IMR-90 (cell line): ENCODE measurements around the gene PXT1. TPM values are rescaled to one million over a fixed set of nuclear protein-coding genes. Genes with fewer than 3 reads are reported as not detected.

Experiments used
- ATAC-seq: fragments of 200-7000 bp; cut with Tn5 transposase; 2 replicates; pipeline ENCODE4 v1.9.1; 2020; ENCODE audit warnings: low read depth, mild to moderate bottlenecking, moderate library complexity
- BruUV-seq: library from RNA; stranded (reverse); fragments of 400-500 nt; replicated peaks from 2 replicates; lab custom pipeline; 2021; lab: Mats Ljungman, UMichigan
- CTCF ChIA-PET: fragments of 300-600 bp; formaldehyde crosslinking; extraction: SDS; loops from one replicate; lab custom pipeline; 2021; ENCODE audit warnings: antibody characterized with exemption; lab: Yijun Ruan, JAX
- POLR2A ChIA-PET: fragments of 300-600 bp; sonication (Branson Sonifier 250); formaldehyde crosslinking; loops from one replicate; lab custom pipeline; 2022; ENCODE audit warnings: antibody characterized with exemption; ENCODE audit not compliant: unreplicated experiment; lab: Charles Lee
- DNase-seq: peaks from one replicate; pipeline ENCODE4 v3.0.0; 2013
- H2AFZ ChIP-seq: replicated peaks from 2 replicates; pipeline ENCODE3; 2013; ENCODE audit warnings: low read length, mild to moderate bottlenecking; ENCODE audit not compliant: poor library complexity
- H2AK5ac ChIP-seq: 2 replicates; pipeline ENCODE4 v1.6.1; 2013; ENCODE audit warnings: low read depth, low read length, inconsistent platforms
- H2AK9ac ChIP-seq: replicated peaks from 2 replicates; pipeline ENCODE3; 2013; ENCODE audit warnings: mild to moderate bottlenecking, low read depth, low read length, moderate library complexity; ENCODE audit not compliant: poor library complexity
- H2BK120ac ChIP-seq: 2 replicates; pipeline ENCODE4 v1.6.1; 2013; ENCODE audit warnings: low read depth, low read length, inconsistent platforms
- H2BK15ac ChIP-seq: 3 replicates; pipeline ENCODE4 v1.6.1; 2013; ENCODE audit warnings: low read depth, low read length, inconsistent platforms
- H2BK20ac ChIP-seq: 2 replicates; pipeline ENCODE4 v1.6.1; 2013; ENCODE audit warnings: low read depth, mild to moderate bottlenecking, inconsistent platforms, low read length, moderate library complexity
- H2BK5ac ChIP-seq: 2 replicates; pipeline ENCODE4 v1.6.1; 2013; ENCODE audit warnings: mild to moderate bottlenecking, low read depth, low read length, inconsistent platforms; ENCODE audit not compliant: poor library complexity, severe bottlenecking
- H3K14ac ChIP-seq: replicated peaks from 2 replicates; pipeline ENCODE4 v1.6.1; 2013; ENCODE audit warnings: low read depth, low read length, inconsistent platforms
- H3K18ac ChIP-seq: 2 replicates; pipeline ENCODE4 v1.6.1; 2013; ENCODE audit warnings: low read depth, low read length, control low read depth
- H3K23ac ChIP-seq: 2 replicates; pipeline ENCODE4 v1.6.1; 2013; ENCODE audit warnings: low read depth, low read length, inconsistent platforms
- H3K27ac ChIP-seq: 2 replicates; pipeline ENCODE4 v1.5.1; 2013; ENCODE audit warnings: mild to moderate bottlenecking, control low read depth, low read length; ENCODE audit not compliant: insufficient read depth
- H3K27me3 ChIP-seq: 2 replicates; pipeline ENCODE4 v1.6.1; 2013; ENCODE audit warnings: low read length; ENCODE audit not compliant: control insufficient read depth, insufficient read depth
- H3K36me3 ChIP-seq: 2 replicates; pipeline ENCODE4 v1.6.1; 2013; ENCODE audit warnings: low read length, mixed read lengths; ENCODE audit not compliant: control insufficient read depth, insufficient read depth
- H3K4ac ChIP-seq: 2 replicates; pipeline ENCODE4 v1.6.1; 2013; ENCODE audit warnings: low read depth, low read length, inconsistent platforms
- H3K4me1 ChIP-seq: 2 replicates; pipeline ENCODE4 v1.6.1; 2013; ENCODE audit warnings: low read length, mixed read lengths; ENCODE audit not compliant: control insufficient read depth, insufficient read depth
- H3K4me2 ChIP-seq: 2 replicates; pipeline ENCODE4 v1.6.1; 2013; ENCODE audit warnings: low read depth, mild to moderate bottlenecking, control low read depth, low read length, moderate library complexity
- H3K4me3 ChIP-seq: 2 replicates; pipeline ENCODE4 v1.5.1; 2013; ENCODE audit warnings: low read depth, mild to moderate bottlenecking, control low read depth, low read length, moderate library complexity; ENCODE audit not compliant: insufficient read depth
- H3K56ac ChIP-seq: 2 replicates; pipeline ENCODE4 v1.6.1; 2013; ENCODE audit warnings: low read length, inconsistent platforms; ENCODE audit not compliant: insufficient read depth; ENCODE audit errors: extremely low read depth
- H3K79me1 ChIP-seq, 2 experiments: 2 replicates each; pipeline ENCODE4 v1.6.1; 2013; ENCODE audit warnings: low read length in 2 of 2, inconsistent platforms in 1 of 2, low read depth in 1 of 2
- H3K9ac ChIP-seq: 2 replicates; pipeline ENCODE4 v1.6.1; 2013; ENCODE audit warnings: low read depth, low read length, control low read depth
- H3K9me1 ChIP-seq: 2 replicates; pipeline ENCODE4 v1.6.1; 2013; ENCODE audit warnings: low read length, inconsistent platforms; ENCODE audit not compliant: insufficient read depth
- H3K9me3 ChIP-seq: 2 replicates; pipeline ENCODE4 v1.6.1; 2013; ENCODE audit warnings: low read length; ENCODE audit not compliant: control insufficient read depth, insufficient read depth
- H4K20me1 ChIP-seq: 2 replicates; pipeline ENCODE4 v1.6.1; 2013; ENCODE audit warnings: low read length, inconsistent platforms; ENCODE audit not compliant: insufficient read depth
- H4K5ac ChIP-seq: 2 replicates; pipeline ENCODE4 v1.6.1; 2013; ENCODE audit warnings: mild to moderate bottlenecking, low read depth, low read length, control low read depth
- H4K8ac ChIP-seq, 2 experiments: 2 replicates each; pipeline ENCODE4 v1.6.1; 2013; ENCODE audit warnings: low read depth in 2 of 2, low read length in 2 of 2, control low read depth in 1 of 2, inconsistent platforms in 1 of 2
- H4K91ac ChIP-seq: 2 replicates; pipeline ENCODE4 v1.6.1; 2013; ENCODE audit warnings: low read depth, low read length, inconsistent platforms; ENCODE audit not compliant: insufficient read depth
- BHLHE40 ChIP-seq: fragments of 150-350 bp; IDR thresholded peaks from 2 replicates; pipeline ENCODE4 v1.6.1; 2016; ENCODE audit warnings: mild to moderate bottlenecking, low read depth, low read length
- CEBPB ChIP-seq: IDR thresholded peaks from 2 replicates; pipeline ENCODE4 v1.6.1; 2012; ENCODE audit warnings: low read depth, low read length, improper control_type of control experiment
- CHD1 ChIP-seq: IDR thresholded peaks from 2 replicates; pipeline ENCODE4 v1.6.1; 2012; ENCODE audit warnings: low read depth, low read length, improper control_type of control experiment
- FOS ChIP-seq: fragments of 150-350 bp; IDR thresholded peaks from 2 replicates; pipeline ENCODE4 v1.6.1; 2016; ENCODE audit warnings: low read depth, low read length
- MAFK ChIP-seq: IDR thresholded peaks from 2 replicates; pipeline ENCODE4 v1.6.1; 2012; ENCODE audit warnings: low read depth, low read length, improper control_type of control experiment
- MAZ ChIP-seq: IDR thresholded peaks from 2 replicates; pipeline ENCODE4 v1.6.1; 2012; ENCODE audit warnings: low read depth, mild to moderate bottlenecking, low read length, improper control_type of control experiment, moderate library complexity, borderline replicate concordance
- MXI1 ChIP-seq: IDR thresholded peaks from 2 replicates; pipeline ENCODE4 v1.6.1; 2012; ENCODE audit warnings: low read depth, mild to moderate bottlenecking, low read length, moderate library complexity, borderline replicate concordance
- NFE2L2 ChIP-seq: fragments of 150-350 bp; IDR thresholded peaks from 2 replicates; pipeline ENCODE4 v1.6.1; 2016; ENCODE audit warnings: low read depth, mild to moderate bottlenecking, low read length
- POLR2A ChIP-seq: IDR thresholded peaks from 2 replicates; pipeline ENCODE4 v1.6.1; 2012; ENCODE audit warnings: mild to moderate bottlenecking, low read depth, low read length
- RAD21 ChIP-seq: IDR thresholded peaks from 2 replicates; pipeline ENCODE4 v1.6.1; 2012; ENCODE audit warnings: low read length, improper control_type of control experiment
- RCOR1 ChIP-seq: IDR thresholded peaks from 2 replicates; pipeline ENCODE4 v1.6.1; 2012; ENCODE audit warnings: mild to moderate bottlenecking, low read length, improper control_type of control experiment; ENCODE audit not compliant: insufficient replicate concordance
- RFX5 ChIP-seq: IDR thresholded peaks from 2 replicates; pipeline ENCODE4 v1.8.0; 2012; ENCODE audit warnings: low read depth, mild to moderate bottlenecking, low read length, moderate library complexity
- SMC3 ChIP-seq: fragments of 150-350 bp; IDR thresholded peaks from 2 replicates; pipeline ENCODE4 v1.6.1; 2016; ENCODE audit warnings: low read depth, mild to moderate bottlenecking, antibody characterized with exemption, low read length, moderate library complexity
- WGBS, 2 experiments: methylation state at CpG; one replicate each; pipeline versions ENCODE4 v1.1.5 to v1.1.7; 2013; ENCODE audit warnings: missing lambda C conversion rate in 2 of 2; ENCODE audit not compliant: insufficient read length in 1 of 2; ENCODE audit errors: extremely low coverage in 2 of 2; 5-methylcytosine and 5-hydroxymethylcytosine counted together
- dilution Hi-C: fragments of 300-500 bp; cut with HindIII; formaldehyde crosslinking; loops from one replicate; pipeline ENCODE4 v1.14.3; 2018; ENCODE audit warnings: low sequenced_read_pairs; ENCODE audit not compliant: unreplicated experiment
- in situ Hi-C: fragments of 300-500 bp; cut with MboI; formaldehyde crosslinking; loops from 3 replicates; pipeline ENCODE4 v1.14.3; 2019; ENCODE audit warnings: low sequenced_read_pairs, inconsistent platforms, mixed read lengths
- intact Hi-C: fragments of 100-400 bp; cut with micrococcal nuclease; formaldehyde crosslinking; loops from 2 replicates; pipeline ENCODE4 v1.10.0; 2022
- polyA plus RNA-seq, 3 experiments: library from polyadenylated mRNA; depleted of rRNA; stranded (reverse); fragments of >200 nt; gene quantifications; 2 replicates each; pipeline ENCODE4 v1.2.3, GENCODE V29; 2012; ENCODE audit warnings: low replicate concordance in 1 of 3
- total RNA-seq: library from RNA; depleted of rRNA; stranded (reverse); fragments of >200 nt; gene quantifications from 2 replicates; pipeline ENCODE4 v1.2.3, GENCODE V29; 2012
- TF ChIP-seq, protein P1 (sequence below): conservative IDR thresholded peaks from 2 replicates; pipeline ENCODE4 v1.5.1; 2012; ENCODE audit warnings: mild to moderate bottlenecking, low read depth, low read length, improper control_type of control experiment
- TF ChIP-seq, protein P2 (sequence below): fragments of 150-350 bp; IDR thresholded peaks from 2 replicates; pipeline ENCODE4 v1.6.1; 2017; ENCODE audit warnings: mild to moderate bottlenecking, antibody characterized with exemption, low read length, low read depth
- TF ChIP-seq, protein P3 (sequence below): fragments of 150-350 bp; IDR thresholded peaks from 2 replicates; pipeline ENCODE4 v1.6.1; 2016; ENCODE audit warnings: low read depth, mild to moderate bottlenecking, low read length, moderate library complexity, borderline replicate concordance

The PXT1 gene
- total and polyA plus RNA-seq, 2 of the 4 experiments (the other 2 are of a cell fraction) = not detected

DNA sequence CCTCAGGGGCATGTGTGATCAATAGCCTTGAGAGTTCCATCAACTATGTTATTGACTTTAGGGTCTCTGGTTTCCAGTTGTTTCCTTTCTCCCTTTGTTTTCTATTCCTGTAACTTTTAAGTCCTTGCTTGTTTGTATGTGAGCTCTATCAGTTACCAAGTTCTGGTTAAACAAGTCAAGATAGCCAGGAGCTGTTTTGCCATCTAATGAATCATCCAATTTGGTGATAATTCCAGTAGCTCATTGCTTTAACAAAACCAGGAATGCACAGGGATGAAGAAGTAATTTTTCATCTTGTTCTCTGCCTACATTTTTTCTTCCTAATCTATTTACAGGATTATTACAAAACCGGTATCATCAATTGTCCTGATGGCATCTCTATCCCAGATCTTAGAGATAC lies 36.6 kb upstream of the PXT1 start:
- no peaks in the 10 kb centered on the region for H3K27me3 ChIP-seq
- H3K79me1 ChIP-seq = peaks cover 25 to 47% of the 10 kb centered on the region in 2 experiments
- no peak overlapping the region for H3K4me2 ChIP-seq
- no peak for DNase-seq
- no peak overlapping the region for H2BK120ac ChIP-seq
- no peak overlapping the region for H3K23ac ChIP-seq
- no peaks in the 10 kb centered on the region; the same call in 1 of the 2 replicates for H4K20me1 ChIP-seq
- no peak overlapping the region for H2AFZ ChIP-seq
- TF ChIP-seq MAZ (no peak), NFE2L2 (no peak), SMC3 (no peak), RCOR1 (no peak), CHD1 (no peak), RFX5 (no peak), FOS (no peak), POLR2A (no peak), BHLHE40 (no peak), CEBPB (no peak), MXI1 (no peak), RAD21 (no peak), MAFK (no peak)
- TF ChIP-seq, protein P1, sequence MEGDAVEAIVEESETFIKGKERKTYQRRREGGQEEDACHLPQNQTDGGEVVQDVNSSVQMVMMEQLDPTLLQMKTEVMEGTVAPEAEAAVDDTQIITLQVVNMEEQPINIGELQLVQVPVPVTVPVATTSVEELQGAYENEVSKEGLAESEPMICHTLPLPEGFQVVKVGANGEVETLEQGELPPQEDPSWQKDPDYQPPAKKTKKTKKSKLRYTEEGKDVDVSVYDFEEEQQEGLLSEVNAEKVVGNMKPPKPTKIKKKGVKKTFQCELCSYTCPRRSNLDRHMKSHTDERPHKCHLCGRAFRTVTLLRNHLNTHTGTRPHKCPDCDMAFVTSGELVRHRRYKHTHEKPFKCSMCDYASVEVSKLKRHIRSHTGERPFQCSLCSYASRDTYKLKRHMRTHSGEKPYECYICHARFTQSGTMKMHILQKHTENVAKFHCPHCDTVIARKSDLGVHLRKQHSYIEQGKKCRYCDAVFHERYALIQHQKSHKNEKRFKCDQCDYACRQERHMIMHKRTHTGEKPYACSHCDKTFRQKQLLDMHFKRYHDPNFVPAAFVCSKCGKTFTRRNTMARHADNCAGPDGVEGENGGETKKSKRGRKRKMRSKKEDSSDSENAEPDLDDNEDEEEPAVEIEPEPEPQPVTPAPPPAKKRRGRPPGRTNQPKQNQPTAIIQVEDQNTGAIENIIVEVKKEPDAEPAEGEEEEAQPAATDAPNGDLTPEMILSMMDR = no peak
- TF ChIP-seq, protein P2, sequence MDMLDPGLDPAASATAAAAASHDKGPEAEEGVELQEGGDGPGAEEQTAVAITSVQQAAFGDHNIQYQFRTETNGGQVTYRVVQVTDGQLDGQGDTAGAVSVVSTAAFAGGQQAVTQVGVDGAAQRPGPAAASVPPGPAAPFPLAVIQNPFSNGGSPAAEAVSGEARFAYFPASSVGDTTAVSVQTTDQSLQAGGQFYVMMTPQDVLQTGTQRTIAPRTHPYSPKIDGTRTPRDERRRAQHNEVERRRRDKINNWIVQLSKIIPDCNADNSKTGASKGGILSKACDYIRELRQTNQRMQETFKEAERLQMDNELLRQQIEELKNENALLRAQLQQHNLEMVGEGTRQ = no peak
- TF ChIP-seq, protein P3, sequence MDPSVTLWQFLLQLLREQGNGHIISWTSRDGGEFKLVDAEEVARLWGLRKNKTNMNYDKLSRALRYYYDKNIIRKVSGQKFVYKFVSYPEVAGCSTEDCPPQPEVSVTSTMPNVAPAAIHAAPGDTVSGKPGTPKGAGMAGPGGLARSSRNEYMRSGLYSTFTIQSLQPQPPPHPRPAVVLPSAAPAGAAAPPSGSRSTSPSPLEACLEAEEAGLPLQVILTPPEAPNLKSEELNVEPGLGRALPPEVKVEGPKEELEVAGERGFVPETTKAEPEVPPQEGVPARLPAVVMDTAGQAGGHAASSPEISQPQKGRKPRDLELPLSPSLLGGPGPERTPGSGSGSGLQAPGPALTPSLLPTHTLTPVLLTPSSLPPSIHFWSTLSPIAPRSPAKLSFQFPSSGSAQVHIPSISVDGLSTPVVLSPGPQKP = no peak
- no peak overlapping the region for H2BK20ac ChIP-seq
- H4K5ac ChIP-seq = no peak overlapping the region
- H3K18ac ChIP-seq = no peak overlapping the region
- no peak overlapping the region for H2AK5ac ChIP-seq
- no TSS peak for BruUV-seq
- H3K36me3 ChIP-seq = peaks cover 14% of the 10 kb centered on the region
- H4K8ac ChIP-seq = no peak overlapping the region
- H3K27ac ChIP-seq = no peak overlapping the region
- H3K9me1 ChIP-seq = no peaks in the 10 kb centered on the region
- intact Hi-C loops (no loop called here), in situ Hi-C loops (no loop called here), dilution Hi-C loops (no loop called here)
- H2AK9ac ChIP-seq = no peak overlapping the region
- CTCF ChIA-PET = no interaction called here
- no peaks in the 10 kb centered on the region for H3K4me1 ChIP-seq
- no peaks in the 10 kb centered on the region for H3K9me3 ChIP-seq
- no peak overlapping the region for H4K91ac ChIP-seq
- 100% methylated on average over 1 of the region's 1 CpG; no CpG with 5 or more reads in 1 of the 2 experiments for WGBS, 2 experiments
- H3K56ac ChIP-seq = no peak overlapping the region
- no peak overlapping the region for H3K4me3 ChIP-seq
- H3K14ac ChIP-seq = no peak overlapping the region
- ATAC-seq = no peak
- POLR2A ChIA-PET = no interaction called here
- no peak overlapping the region for H3K9ac ChIP-seq
- no peak overlapping the region for H2BK5ac ChIP-seq
- H3K4ac ChIP-seq = no peak overlapping the region
- no peak overlapping the region for H2BK15ac ChIP-seq
